Skeletal muscle tissue (tissue), 4 donors: ENCODE results near the gene UBAP1. TPM values are rescaled to one million over a fixed set of nuclear protein-coding genes. Genes with fewer than 3 reads are reported as not detected.
"Not testable (repeated sequence)": the region's sequence is repeated elsewhere in the genome, so short reads cannot be mapped to it uniquely, and the experiment has no call there.

ENCODE experiments used
- H3K27ac ChIP-seq: one replicate; pipeline ENCODE4 v1.7.0; 2013; ENCODE audit warnings: mild to moderate bottlenecking, low read depth, low read length, inconsistent platforms
- H3K27me3 ChIP-seq, 3 donors: one replicate each; pipeline ENCODE4 v1.7.0; 2013; ENCODE audit warnings: low read length in 3 of 3; ENCODE audit not compliant: control insufficient read depth in 3 of 3, insufficient read depth in 3 of 3
- H3K36me3 ChIP-seq, 3 donors: one replicate each; pipeline ENCODE4 v1.7.0; 2013; ENCODE audit warnings: low read length in 3 of 3; ENCODE audit not compliant: control insufficient read depth in 3 of 3, insufficient read depth in 3 of 3
- H3K4me1 ChIP-seq, 3 donors: one replicate each; pipeline ENCODE4 v1.7.0; 2013; ENCODE audit warnings: low read length in 3 of 3, mild to moderate bottlenecking in 3 of 3; ENCODE audit not compliant: control insufficient read depth in 3 of 3, insufficient read depth in 3 of 3
- H3K4me3 ChIP-seq, 3 donors: one replicate each; pipeline ENCODE4 v1.7.0; 2013; ENCODE audit warnings: low read length in 3 of 3
- H3K9ac ChIP-seq, 3 donors: one replicate each; pipeline ENCODE4 v1.7.0; 2013; ENCODE audit warnings: low read length in 3 of 3, mild to moderate bottlenecking in 3 of 3, moderate library complexity in 2 of 3, low read depth in 1 of 3
- H3K9me3 ChIP-seq, 3 donors: one replicate each; pipeline ENCODE4 v1.7.0; 2013; ENCODE audit warnings: low read length in 3 of 3; ENCODE audit not compliant: control insufficient read depth in 3 of 3
- total RNA-seq: library from RNA; depleted of rRNA; stranded (reverse); fragments of >200 nt; gene quantifications from one replicate; pipeline ENCODE4 v1.2.3, GENCODE V29; 2014
- donor health status: Osteomylitis.

UBAP1 gene
- total RNA-seq, 1 donor from 2014 or later: 21.4 TPM

DNA sequence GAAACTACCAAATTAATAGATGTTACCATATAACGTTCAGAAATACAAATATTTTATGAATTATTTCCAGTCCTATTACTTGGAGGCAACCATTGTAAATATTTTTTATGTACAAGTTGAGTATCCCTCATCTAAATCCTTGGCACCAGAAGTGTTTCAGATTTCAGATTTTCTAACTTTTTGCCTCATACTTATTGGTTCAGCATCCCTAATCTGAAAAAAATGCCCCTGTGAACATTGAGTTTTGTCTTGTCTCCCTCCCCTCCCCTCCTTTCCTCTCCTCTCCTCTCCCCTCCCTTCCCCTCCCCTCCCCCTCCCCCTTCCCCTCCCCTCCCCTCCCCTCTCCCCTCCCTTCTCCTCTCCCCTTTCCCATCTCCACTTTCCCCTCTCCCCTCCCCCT is 40.6 kb downstream of the UBAP1 start:
- no peak overlapping the region for H3K27ac ChIP-seq

DNA sequence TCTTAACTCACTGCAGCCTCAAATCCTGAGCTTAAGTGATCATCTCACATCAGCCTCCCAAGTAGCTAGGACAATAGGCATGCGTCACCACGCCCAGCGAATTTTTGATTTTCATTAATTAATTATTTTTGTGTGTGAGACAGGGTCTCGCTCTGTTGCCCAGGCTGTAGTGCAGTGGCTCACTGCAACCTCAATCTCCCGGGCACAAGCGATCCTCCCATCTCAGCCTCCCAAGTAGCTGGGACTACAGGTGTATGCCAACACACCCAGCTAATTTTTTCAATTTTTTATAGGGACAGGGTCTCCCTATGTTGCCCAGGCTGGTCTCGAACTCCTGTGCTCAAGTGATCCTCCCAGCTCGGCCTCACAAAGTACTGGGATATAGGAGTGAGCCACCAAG is 41.4 kb downstream of the UBAP1 start:
- H3K4me3 ChIP-seq: no peak overlapping the region
- no peak overlapping the region for H3K9ac ChIP-seq
- H3K36me3 ChIP-seq: peaks cover 0 to 6% (median 6%) of the 10 kb centered on the region in 3 donors
- H3K9me3 ChIP-seq: no peaks in the 10 kb centered on the region
- H3K27ac ChIP-seq: no peak overlapping the region
- no peaks in the 10 kb centered on the region for H3K27me3 ChIP-seq
- H3K4me1 ChIP-seq: peaks cover 4 to 9% (median 5%) of the 10 kb centered on the region in 3 donors

More for the DNA sequence above, 40.6 kb downstream of the UBAP1 start:
- Histone ChIP-seq H3K4me3 (no peak overlapping the region), H3K27me3 (no peaks in the 10 kb centered on the region), H3K9ac (no peak overlapping the region), H3K9me3 (no peaks in the 10 kb centered on the region), H3K4me1 (peaks cover 0 to 9% (median 5%) of the 10 kb centered on the region in 3 donors), H3K36me3 (peaks cover 0 to 6% (median 5%) of the 10 kb centered on the region in 3 donors)

DNA sequence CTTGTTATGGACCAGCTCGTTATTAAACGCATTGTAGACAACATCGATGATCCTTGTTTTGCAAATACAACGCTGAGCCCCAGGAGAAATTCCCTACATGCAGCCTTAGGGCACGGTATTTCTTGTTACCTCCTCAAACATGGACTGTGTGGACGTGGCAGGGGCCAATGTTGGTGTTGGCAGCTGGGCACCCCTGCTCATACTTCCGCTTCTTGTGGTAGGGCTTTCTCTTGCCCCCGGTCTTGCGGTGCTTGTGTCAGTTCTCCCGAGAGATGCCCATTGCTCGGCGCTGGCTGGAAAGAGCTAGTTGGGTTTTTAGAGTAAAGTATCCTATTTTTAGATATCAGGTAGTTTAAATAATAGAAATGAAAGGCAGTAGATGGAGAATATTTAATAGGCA is 45.5 kb downstream of the UBAP1 start:
- no peak overlapping the region for H3K4me3 ChIP-seq
- no peaks in the 10 kb centered on the region for H3K9me3 ChIP-seq
- H3K27ac ChIP-seq: no peak overlapping the region
- no peak overlapping the region for H3K9ac ChIP-seq
- peaks cover 0 to 6% (median 6%) of the 10 kb centered on the region in 3 donors for H3K36me3 ChIP-seq
- no peaks in the 10 kb centered on the region for H3K27me3 ChIP-seq
- peaks cover 0 to 4% (median 0%) of the 10 kb centered on the region in 3 donors for H3K4me1 ChIP-seq

DNA sequence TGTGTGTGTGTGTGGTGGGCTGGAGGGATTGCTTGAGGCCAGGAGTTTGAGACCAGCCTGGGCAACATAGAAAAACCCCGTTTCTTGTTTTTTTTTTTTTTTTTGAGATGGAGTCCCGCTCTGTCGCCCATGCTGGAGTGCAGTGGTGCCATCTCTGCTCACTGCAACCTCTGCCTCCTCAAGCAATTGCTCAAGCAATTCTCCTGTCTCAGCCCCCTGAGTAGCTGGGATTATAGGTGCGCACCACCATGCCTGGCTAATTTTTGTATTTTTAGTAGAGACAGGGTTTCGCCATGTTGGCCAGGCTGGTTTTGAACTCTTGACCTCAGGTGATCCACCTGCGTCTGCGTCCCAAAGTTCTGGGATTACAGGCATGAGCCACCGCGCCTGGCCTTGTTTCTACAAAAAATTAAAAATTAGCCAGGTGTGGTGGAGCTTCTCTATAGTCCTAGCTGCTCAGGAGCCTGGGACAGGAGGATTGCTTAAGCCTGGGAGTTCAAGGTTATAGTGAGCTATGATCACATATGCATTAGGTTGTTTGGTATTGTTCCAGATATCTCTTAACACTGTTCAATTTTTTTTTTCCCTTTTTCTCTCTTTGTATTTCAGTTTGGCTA is 47.4 kb downstream of the UBAP1 start:
- H3K4me3 ChIP-seq, H3K9me3 ChIP-seq, H3K27ac ChIP-seq, H3K4me1 ChIP-seq, H3K36me3 ChIP-seq, H3K9ac ChIP-seq, H3K27me3 ChIP-seq: not testable (repeated sequence)

DNA sequence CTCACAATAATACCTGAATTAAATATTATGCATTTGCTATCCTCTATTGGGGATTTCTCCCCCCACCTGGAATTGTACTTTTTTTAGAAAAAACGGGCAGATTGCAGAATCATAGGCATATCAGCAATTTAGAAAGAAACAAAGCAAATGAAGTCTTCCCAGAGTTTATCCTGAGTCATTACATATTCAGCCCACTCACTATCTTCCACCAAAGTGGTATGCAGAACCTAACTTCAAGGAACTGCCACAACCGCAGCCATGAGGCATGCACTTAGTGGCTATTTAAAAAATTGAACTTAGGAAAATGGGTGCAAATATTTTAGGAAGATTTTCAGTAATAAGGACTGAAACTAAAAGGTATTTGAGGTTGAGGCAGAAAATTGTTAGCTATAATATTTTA is 48.6 kb downstream of the UBAP1 start:
- Histone ChIP-seq H3K4me1 (peaks cover 0 to 4% (median 0%) of the 10 kb centered on the region in 3 donors), H3K4me3 (no peak overlapping the region), H3K9me3 (no peaks in the 10 kb centered on the region), H3K27me3 (no peaks in the 10 kb centered on the region), H3K27ac (no peak overlapping the region), H3K36me3 (peaks cover 0 to 6% (median 4%) of the 10 kb centered on the region in 3 donors), H3K9ac (no peak overlapping the region)

DNA sequence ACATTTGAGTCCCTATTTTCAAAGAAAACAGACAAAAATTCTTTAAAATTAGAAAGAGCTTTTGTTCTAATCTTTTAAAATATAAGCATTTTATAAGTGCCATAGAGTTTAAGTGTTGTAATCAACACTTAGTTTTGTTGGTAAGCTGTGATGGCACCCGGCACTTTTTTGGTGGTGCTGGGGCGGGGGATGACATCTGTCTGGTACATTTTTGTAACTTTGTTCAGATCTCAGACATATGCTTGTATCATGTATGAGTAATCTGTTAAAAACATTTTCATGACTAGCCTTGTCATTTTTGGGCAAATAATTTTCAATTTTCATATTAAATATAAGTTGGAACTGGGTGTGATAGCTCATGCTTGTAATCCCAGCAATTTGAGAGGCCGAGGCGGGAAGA is 51.7 kb downstream of the UBAP1 start:
- Histone ChIP-seq H3K36me3 (peaks cover 0 to 6% (median 0%) of the 10 kb centered on the region in 3 donors), H3K9ac (no peak overlapping the region), H3K4me3 (no peak overlapping the region), H3K27me3 (no peaks in the 10 kb centered on the region), H3K9me3 (no peaks in the 10 kb centered on the region), H3K4me1 (peaks cover 0 to 4% (median 0%) of the 10 kb centered on the region in 3 donors), H3K27ac (no peak overlapping the region)

DNA sequence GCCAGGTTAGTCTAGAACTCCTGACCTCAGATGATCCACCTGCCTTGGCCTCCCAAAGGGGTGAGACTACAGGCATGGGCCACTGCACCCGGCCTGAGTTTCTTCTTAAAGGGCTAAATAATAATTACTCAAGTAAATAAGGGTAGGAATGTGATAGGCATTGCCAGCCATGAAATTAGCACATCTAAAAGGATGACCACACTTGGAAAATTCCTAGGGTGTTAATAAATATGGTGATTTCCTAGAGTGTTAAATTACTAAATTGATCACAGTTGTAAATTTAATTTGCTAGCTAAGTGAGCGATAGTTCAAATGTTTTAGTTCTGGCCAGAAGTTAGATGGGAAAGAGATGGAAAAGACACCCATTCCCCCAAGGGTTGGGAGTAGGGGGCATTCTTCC is 53.4 kb downstream of the UBAP1 start:
- H3K27ac ChIP-seq: no peak overlapping the region
- no peak overlapping the region for H3K4me3 ChIP-seq
- no peaks in the 10 kb centered on the region for H3K9me3 ChIP-seq
- H3K36me3 ChIP-seq: peaks cover 3 to 16% (median 13%) of the 10 kb centered on the region in 3 donors
- H3K9ac ChIP-seq: no peak overlapping the region
- peaks cover 0 to 7% (median 0%) of the 10 kb centered on the region in 3 donors for H3K4me1 ChIP-seq
- no peaks in the 10 kb centered on the region for H3K27me3 ChIP-seq

DNA sequence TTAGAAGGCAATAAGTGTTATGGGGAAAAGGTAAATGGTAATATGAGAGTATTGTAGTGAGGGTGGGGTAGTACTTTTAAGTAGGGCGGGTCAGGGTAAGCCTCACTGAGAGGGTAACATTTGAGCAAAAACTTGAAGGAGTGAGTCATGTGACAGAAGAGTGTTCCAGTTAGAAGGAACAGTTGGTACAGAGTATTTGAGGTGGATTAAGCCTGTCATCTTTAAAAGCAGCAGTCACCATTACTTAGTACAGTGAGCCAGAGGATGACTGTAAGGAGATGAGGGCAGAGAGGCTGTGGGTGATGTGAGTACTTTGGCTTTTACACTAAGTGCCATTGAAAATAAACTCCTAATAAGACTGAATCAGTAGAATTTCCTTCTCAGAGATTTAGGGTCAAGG is 54.8 kb downstream of the UBAP1 start:
- H3K36me3 ChIP-seq: peaks cover 3 to 19% (median 14%) of the 10 kb centered on the region in 3 donors

DNA sequence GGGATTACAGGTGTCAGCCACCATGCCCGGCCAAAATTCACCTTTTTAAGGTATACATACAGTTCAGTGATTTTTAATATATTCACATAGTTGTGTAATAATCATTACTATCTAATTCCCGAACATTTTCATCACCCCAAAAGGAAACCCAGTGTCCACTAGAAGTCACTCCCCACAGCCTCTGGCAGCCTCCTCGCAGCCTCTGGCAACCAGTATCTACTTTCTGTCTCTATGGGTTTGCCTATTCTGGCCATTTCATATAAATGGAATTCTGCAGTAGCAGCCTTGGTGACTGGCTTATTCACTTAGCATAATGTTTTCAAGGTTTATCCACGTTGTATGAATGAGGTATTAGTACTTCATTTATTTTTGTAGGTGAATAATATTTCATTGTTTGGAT is 59.0 kb downstream of the UBAP1 start:
- Histone ChIP-seq H3K4me1 (peaks cover 6 to 30% (median 7%) of the 10 kb centered on the region in 3 donors), H3K36me3 (peaks cover 15 to 34% (median 27%) of the 10 kb centered on the region in 3 donors), H3K9me3 (no peaks in the 10 kb centered on the region), H3K27ac (no peak overlapping the region), H3K27me3 (no peaks in the 10 kb centered on the region), H3K4me3 (no peak overlapping the region), H3K9ac (no peak overlapping the region)

More for the DNA sequence above, 54.8 kb downstream of the UBAP1 start:
- Histone ChIP-seq H3K4me1 (peaks cover 0 to 7% (median 0%) of the 10 kb centered on the region in 3 donors), H3K27ac (no peak overlapping the region), H3K27me3 (no peaks in the 10 kb centered on the region), H3K9ac (no peak overlapping the region), H3K9me3 (no peaks in the 10 kb centered on the region), H3K4me3 (no peak overlapping the region)

DNA sequence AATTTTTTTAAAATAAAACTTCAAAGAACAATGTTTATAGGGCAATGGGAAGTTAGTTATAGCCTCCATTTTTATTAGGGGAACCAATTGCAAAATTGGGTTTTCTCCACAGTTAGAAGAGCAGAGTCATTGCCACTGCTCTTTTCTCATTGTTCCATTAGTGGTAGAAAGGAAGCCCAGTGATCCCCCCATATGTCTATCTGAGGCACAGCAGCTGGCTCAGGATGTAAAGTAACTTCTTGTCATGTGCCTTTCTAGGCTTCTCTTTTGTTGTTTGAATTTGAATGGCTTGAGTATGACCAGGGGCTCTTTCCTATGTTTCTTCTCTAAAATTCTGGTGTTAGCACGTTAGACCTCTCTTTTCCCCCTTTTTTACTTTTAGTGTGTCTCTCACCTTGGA is 61.2 kb downstream of the UBAP1 start:
- peaks cover 15 to 28% (median 27%) of the 10 kb centered on the region in 3 donors for H3K36me3 ChIP-seq
- H3K4me3 ChIP-seq: no peak overlapping the region
- H3K4me1 ChIP-seq: peaks cover 12 to 34% (median 15%) of the 10 kb centered on the region in 3 donors
- no peak overlapping the region for H3K9ac ChIP-seq
- no peak overlapping the region for H3K27ac ChIP-seq
- no peaks in the 10 kb centered on the region for H3K9me3 ChIP-seq
- H3K27me3 ChIP-seq: no peaks in the 10 kb centered on the region
